CD4-positive, alpha-beta T cell treated with Interleukin-4 for 1 hour (primary cell): ENCODE results near the gene JAG1.

ENCODE experiments used
- DNase-seq, 2 donors: peaks; one replicate each; pipeline ENCODE4 v3.0.0-alpha.2; 2020 to 2022

JAG1 gene

DNA sequence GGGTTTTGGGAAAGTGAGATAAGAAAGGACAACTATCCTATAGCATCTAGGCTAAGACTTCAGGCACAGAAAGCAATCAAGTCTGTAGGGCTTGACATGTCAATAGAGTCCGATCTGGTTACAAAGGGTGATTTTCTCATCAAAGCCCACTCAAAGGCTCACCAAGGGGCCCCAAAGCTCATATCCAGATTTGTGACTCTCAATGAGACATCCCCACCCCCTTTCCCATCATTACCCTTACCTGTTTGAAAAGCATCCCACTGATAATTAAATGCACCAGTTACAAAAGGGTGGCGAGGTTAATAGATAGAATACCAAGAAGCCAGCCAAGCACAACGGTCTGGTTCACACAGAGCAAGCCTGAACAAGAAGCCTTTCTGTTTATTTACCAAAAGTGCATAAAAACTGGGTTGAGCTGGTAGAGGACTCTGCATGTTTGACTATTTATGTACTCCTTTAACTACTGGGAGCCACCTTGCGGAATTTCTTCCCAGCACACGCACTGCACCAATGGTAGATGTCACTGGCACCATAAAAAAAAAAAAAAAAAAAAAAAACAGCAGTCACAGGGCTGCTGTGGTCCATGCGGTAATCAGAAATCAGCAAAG, 6.1 kb downstream of the JAG1 start:
- no peak for DNase-seq

GRCh38 chr20:10667077-10667401, 6.8 kb downstream of the JAG1 start:
- DNase-seq: no peak

DNA sequence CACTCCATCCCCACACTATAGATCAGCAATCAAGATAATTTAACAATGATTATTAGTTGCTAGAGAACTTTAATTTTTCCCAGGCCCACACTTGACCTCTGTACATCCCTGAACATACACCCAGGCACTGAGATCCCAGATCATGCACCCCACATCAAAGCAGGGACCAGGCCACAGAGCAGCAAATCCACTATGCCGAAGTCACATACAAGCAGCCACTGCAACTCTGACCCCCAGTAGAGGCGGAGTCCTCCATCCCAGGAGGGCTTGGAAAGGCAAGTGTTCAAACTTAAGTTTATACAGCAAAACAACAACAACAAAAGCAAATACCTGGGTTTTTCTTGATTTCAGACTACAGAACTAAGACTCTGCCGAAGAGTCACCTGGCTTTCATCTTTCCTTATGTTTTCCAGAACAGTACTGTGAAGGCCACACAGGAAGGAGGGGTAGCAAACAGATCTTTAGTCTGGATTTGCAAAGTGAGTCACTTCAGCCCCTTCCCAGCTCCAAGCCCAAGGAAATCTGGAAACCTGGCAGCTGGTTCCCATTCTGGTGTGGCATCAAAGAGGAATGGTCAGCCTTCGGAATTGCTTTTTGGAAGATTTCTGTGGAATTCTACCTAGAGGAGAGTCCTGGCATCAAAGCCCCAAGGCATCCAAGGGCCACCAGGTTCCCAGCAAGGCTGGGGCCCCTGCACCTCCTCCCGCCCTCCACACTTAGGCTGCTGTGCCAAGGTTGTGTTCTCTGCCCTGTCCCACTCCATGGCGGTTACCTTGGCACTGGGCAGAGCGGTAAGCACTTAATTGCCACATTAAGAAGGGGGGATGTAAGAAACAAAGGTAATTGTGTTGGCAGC, 7.3 kb downstream of the JAG1 start:
- DNase-seq: no peak

DNA sequence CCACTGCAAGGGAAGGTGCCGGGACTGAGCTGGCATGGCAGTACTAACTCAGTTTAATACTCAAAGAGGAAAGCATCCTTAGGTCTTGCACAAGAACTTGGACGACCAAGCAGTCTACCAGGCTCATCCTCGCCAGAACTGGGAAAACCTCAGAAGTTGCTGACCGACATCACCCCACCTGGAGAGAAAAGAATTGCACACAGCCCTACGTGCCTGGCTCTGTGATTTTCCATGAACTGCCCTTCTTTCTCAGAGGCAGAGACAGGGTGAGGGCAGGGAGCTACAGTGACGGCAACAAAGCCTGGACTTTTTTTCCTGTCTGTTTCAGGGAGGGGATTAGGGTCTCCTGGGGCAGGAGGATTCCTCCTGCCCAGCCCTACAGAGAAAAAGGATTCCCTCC, 8.0 kb downstream of the JAG1 start:
- DNase-seq: no peak

GRCh38 chr20:10665027-10665561, 8.7 kb downstream of the JAG1 start:
- no peak for DNase-seq

DNA sequence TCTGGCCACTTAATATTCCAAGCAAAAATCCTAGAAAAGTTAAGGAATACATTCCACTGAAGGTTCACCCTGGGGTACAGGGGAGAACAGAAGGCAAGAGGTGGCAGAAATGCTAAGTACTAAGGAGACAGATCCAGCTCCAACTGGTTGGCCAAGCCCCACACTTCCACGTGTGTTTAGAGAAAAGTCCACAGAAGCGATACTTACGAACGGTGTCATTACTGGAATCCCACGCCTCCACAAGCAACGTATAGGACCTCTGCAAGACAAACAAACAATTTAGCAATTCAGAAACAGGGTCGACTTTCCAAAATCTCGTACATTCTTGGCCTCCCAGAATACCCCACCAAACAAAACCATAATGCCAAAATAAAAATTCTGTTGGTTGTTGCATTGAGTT, 10.0 kb downstream of the JAG1 start:
- no peak for DNase-seq

DNA sequence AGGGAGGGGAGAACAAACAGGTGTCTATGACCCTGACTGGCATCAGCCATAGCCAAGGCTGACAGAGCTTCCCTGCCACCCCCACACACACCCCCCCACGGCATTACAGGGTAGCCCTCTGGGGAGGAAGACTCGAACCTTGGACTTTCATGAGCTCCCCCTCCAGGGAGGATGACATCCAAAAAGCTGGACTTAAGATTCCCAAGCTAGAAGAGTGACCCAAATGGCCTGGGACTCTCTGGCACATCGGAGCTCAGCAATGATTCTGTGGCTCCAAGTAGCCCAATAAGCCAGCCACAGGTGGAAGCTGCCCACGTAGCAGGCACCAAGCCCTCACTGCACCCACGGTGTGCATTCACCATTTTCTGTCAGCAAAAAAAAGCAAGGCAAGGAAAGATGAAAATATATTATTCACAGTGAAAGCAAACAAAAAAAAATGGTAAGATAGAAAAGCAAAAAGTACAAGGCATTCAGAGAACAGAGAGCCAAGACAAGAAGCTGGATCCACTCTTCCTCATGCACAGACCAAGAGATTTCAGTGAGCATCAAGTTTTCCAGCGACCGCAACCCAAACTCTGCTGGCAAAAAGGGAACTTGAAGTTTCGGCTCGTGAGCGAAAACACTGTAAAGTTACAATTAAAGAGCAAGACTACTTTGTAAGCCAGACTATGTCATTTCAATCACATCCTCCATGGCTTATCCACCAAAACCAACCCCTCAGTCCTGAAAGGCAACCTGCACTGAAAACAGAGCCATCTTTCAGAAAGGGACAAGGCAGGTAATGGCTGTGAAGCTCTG, 10.9 kb downstream of the JAG1 start:
- no peak for DNase-seq

GRCh38 chr20:10662151-10662550, 11.6 kb downstream of the JAG1 start:
- no peak for DNase-seq

DNA sequence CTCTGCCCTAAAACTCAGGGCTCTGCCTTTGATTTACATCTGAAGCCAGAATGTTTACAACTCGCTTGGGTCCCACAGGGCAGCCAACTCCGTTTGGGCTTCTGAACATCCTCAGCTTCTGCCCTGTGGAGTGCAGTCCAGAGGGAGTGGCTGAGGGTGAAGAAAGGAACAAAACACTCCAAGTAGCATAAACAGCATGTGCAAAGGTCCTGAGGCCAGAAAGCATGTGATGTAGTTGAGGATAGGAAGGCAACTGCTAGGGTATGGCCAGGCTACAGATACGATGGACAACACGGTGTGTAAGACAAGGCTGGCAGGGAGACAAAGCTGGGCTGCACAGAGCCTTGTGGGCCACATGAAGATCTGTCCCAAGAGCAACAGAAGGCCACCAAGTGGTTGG, 12.5 kb downstream of the JAG1 start:
- no peak for DNase-seq

DNA sequence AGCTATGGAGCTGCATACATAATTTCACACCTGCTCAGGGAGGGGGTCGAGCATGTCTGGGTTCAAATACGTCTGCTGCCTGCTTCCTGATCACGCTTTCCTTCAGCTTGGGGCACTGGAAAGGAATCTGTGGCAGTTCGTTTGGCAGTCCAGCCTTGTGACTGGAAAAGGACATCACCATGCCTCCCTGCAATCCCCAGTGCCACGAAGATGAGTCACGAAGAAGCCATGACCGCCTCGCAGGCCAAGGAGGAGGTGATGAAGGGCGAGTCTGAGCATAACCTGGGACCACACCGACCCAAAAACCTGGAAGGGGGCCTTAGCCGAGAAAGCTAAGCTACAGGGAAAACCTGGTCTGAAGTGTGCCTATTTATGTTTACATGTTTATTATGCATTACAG, 13.1 kb downstream of the JAG1 start:
- DNase-seq: no peak

- no peak for DNase-seq
Observed at GRCh38 chr20:10659651-10660601, 13.9 kb downstream of the JAG1 start.

- no peak for DNase-seq
Observed at GRCh38 chr20:10658876-10659632, 14.7 kb downstream of the JAG1 start.

DNA sequence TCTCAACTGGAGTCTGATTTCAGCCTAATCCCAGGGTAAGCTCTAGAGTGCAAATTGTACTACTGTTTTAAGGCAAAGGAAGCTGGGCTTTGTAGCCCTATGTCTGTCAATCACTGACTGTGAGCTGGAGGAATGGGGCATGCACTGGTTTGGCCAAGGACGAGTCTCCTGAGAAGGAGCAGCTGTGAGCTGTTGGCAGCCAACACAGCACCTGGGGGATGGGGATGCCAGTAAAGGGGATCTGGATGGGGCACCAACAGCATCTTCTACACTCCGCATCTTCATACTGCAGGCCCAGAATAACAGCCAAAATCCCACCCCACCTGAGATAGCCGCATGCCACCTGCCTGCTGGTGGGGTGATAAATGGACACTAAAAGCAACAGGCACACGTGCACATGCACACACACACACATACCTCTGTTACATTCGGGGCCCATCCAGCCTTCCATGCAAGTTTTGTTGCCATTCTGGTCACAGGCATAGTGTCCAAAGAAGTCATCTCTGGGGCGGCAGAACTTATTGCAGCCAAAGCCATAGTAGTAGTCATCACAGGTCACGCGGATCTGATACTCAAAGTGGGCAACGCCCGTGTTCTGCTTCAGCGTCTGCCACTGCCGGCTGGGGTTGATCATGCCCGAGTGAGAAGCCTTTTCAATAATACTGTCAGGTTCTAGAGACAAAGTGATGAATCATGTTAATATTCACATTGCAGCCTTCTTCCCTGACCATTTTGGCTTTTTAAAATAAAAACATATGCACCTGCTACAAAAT, 15.6 kb downstream of the JAG1 start:
- no peak for DNase-seq

DNA sequence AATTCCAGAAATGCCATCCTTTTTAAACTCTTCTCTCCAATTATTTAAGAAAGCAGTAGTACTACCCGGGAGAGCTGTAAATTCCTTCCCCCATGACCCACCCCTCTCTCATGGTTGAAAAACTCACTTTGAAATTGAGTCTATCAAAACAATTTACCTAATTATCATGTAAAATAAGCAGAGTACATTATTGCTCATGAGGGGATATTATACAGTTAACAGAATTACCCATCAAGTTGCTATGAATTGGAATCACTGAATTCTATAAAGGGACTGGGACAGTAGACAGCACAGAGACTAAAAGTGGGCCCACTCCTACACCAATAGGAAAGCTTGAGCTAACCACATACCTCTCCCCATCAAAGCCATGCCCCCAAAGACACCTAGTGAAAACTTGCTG, 16.3 kb downstream of the JAG1 start:
- no peak for DNase-seq

GRCh38 chr20:10655720-10656669, 17.8 kb downstream of the JAG1 start:
- DNase-seq: no peak

GRCh38 chr20:10654630-10655029, 19.2 kb downstream of the JAG1 start:
- no peak for DNase-seq

DNA sequence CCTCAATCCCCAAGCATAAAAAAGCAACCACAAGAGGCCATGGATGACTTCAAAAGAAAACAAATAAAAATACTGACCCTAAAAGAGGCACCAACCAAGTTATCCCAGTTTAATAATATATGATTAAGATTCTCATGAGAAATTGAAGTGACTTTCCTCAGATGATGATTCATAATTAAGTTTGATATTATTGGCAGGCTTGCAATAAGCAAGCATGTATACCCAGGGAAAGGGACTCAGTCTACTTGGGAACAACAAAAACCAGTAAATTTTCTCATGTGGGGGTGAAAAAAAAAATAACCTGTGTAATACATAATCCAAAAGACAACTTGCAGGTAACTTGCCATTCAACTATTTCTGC, 19.6 kb downstream of the JAG1 start:
- no peak for DNase-seq

GRCh38 chr20:10653599-10654249, 20.1 kb downstream of the JAG1 start:
- no peak for DNase-seq

DNA sequence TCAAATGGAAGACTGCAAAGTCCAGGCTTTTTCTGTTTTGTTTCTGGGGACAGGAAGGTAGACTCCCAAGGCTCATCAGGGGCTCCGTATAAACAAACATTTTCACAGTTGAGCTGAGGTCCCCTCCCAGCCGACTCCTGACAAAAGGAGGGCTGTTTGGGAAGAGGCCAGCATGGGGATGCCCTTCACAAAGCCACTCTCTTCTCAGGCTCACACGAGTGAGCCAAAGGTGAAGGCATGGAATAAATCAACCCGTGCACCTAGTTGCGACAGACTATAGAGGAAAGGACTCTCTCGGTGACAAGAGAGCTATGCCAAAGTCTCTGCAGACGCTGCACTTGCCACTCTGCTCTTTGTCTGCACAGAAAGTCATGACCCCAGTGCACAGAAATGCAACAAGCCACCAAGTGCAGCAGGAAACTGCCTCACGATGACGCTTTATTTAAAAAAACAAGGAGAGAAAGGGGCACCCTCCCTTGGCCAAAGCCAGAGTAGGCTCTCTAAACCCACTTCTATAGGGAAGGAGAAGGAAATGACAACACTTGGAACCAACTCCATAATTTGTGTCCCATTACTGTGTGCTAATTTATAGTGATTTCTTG, 21.0 kb downstream of the JAG1 start:
- DNase-seq: no peak
